ENCODE measurements around the gene TLL2.

TLL2 gene

DNA sequence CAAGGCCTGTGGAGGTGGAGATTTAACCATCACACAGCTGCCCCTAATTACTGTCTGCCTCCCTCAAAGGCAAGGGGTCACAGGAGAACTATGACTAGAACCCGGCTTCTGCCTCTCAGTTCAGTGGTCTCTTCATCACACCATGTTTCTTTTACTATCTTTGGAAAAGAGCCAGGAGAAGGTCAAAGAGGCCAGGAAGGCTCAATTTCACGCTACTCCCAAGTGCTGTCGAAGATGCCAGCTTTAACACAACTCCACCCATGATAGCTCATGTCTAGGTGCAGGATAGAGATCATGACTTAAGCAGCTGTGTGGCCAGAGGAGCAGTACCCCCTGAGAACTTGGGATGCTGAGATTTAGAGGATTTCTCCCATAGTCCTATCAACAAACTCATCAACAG lies 94.4 kb downstream of the TLL2 start:
- DNase-seq = no peak

DNA sequence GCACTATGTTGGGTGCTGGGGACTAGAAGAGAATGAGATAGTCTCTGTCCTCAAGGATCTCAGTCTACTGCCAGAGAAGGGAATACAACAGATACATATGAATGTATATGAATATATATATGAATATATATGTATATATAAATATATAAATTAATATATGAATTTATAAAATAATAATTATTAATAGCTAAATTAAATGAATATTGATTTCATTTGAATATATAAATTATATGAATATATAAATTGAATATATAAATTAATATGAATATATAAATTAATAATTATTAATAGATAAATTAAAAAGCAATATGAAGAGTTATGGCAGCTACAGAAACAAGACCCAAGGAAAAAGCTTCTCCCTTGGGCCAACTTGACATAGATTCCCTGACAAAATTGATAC lies 95.1 kb downstream of the TLL2 start:
- no peak for DNase-seq

DNA sequence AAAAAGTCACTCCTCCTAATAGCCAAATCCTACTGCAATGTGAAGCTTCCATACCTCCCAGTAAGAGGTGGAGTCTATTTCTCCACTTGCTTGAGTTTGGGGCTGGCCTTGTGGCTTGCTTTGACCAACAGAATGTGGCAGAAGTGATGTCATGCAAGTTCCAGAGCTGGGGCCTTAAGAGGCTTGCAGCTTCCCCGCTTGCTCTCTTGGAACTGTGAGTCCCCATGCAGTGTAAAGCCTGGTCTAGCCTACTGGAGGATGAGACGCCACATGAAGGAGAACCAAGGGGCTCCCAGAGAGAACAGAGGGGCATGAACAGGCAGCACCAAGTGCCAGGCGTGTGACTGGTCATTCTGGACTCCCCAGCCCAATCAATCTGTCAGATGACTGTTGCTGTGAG lies 96.3 kb downstream of the TLL2 start:
- no peak for DNase-seq

DNA sequence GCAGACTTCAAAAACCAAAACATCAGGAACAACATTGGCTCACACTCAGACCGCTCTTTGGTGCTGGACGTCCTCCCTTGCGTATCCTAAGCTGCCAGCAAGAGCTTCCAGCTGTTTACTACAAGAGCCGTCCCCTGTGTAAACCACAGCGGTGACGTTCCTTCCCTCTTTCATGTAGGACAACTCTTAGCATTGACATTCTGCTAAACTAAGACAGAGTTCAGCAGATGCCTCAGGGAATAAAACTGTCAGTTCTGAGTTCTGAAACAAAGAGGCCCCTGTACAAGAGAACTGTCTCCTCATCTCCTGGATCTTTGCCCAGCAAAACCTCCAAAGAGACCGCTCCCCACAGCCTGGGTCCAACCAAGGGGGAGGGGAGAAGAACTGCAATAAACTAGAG lies 97.1 kb downstream of the TLL2 start:
- DNase-seq = no peak

DNA sequence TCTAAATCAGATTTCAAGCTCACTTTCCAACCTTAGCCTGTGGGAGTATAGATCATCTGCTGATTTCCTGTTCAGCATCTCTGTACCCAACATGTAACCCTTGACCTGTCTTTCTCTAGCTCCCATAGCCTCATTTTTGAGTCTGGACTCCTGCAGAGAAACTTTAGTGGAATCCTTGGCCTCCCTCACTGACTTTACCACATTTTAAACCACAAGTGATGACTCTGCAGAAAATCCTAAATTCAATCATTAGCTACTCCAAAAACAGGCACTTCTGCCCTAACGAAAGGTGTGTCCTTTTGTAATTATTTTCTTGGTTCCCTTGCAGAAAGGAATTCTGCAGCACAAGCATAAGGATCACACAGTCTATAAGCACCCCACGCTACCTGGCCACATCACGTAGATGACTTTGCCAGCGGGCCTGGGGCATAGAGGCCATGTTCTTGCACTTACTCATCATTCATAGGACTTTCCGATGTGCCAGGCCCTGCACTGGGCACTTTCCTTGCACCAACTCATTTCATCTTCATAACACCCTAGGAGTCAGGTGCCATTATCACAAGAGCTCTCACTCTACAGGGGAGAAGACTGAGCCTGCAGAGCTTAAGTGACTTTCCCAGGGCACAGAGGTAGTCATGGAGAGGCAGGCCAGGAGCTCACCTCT lies 97.7 kb downstream of the TLL2 start:
- DNase-seq = no peak

DNA sequence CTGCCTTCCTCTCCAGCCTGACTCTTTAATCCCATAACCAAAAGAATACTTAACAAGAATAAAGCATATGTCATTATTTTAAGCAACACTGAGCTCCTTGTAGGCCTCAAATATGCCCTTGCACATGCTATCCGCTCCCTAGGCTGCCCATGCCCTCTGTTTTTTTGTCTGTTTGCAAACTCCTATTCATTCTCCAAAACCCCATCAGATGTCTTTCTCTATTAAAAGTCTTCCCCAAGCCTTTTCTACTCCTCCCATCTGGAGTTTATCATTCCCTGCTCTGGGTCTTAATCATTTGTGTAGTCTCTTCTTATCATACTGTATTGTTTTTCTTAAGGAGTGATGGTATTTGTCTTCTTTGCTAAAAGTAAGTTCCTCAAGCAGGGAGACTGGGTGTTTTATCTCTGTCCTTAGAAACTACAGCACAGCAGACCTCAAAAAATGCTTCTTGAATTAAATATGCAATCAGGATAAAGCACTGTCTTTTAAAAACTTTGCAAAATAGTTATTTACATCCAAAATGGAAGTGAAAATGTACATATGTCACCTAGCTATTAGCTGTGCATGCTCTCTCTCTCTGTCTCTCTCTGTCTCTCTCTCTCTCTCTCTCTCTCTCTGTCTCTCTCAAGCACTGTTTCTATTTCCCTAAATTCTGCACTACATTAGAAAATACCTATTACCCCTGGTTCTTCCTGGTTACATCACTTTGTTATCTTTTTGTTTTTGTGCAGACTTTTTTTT lies 98.4 kb downstream of the TLL2 start:
- no peak for DNase-seq

DNA sequence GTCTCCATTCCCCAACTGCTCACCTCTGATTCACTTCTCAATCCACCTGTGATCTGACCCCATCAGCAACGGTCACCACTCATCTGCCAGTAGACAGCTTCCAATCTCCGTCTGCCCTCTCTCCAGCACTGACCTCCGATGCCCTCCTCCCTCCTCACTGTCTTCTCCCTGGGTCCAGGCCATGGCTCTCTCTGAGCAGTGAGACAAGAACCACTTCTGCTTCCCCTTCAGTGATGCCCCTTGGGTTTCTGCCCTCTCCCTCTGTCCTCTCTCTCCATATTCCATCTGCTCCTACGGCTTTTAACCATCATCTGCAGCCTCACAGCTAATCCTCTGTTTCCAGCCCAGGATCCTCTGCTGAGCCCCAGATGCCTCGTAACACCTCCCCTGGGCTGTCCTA lies 99.4 kb downstream of the TLL2 start:
- DNase-seq = no peak

DNA sequence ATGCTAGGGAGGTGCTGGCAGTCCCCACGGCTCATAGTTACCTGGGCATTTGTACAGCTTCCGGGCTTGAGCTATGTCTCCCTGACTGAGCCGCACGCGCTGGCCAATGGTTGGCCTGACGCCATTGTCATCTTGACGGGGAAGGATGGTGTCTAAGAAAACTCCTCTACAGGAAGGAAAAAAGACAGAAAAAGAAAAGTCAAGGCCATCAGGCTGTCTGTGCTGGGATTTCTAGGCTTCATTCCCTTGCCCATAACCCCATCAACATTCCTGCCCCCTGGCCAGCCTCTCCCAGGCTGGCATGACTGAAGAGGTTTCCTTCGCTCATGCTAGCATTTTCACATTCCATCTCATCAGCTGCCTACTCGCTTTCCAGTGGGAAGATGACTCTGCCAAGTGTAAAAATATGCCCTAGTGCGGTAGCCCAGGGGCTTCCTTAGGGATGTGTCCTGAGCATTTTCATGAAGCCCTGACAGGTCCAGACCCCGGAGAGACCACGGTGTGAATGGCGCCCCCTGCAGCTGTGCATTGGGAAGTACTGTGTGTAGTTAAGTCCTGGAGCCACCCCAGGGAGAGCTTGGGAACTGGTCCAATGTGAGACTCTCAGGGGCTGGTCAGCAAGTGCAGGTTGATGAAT lies 100.5 kb downstream of the TLL2 start:
- DNase-seq = no peak

DNA sequence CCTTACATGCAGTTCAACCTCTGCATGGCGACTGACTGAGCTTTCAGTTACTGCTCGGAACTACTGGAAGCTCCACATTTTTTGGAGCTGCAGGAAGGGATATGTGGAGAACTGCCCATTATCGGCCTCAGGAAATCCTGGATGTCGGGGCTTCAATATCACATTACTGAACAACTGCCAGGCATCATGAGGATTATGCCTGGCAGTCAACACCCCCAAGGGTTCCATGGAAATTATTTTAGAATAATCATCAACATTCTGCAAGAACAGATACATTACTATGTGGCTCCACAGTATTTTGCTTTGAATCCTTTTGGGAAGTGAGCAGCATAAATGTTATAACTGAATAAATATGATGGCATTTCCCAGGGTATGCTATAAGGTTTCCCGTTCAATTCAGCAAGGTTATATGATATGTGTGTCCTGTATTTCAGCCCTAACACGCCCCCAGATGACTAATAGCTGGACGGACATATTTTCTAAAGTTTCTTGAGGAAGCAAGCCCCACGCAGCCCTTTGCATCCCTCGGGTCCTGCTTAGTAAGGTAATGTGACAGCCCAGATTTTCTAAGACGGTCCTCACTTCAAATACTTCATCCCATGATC lies 101.9 kb downstream of the TLL2 start:
- DNase-seq = no peak

DNA sequence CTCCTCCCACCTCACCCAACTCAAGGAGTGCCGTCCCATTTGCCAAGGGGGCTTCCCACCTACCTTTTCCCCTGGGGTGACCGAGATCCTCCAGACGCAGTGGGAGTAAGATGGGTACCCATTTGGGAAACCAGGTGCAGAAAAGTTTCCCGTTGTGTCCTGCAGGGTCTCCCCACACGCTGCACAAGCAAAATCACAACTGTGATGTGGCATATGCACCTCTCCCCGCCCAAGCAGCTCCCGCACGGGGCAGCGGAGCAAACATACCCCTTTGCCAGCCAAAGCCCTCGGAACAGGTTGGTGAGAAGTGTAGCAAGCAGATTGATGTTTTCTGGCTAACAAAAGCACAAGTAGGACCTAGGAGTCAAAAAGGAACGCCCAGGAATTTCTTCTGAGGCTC lies 103.4 kb downstream of the TLL2 start:
- no peak for DNase-seq

DNA sequence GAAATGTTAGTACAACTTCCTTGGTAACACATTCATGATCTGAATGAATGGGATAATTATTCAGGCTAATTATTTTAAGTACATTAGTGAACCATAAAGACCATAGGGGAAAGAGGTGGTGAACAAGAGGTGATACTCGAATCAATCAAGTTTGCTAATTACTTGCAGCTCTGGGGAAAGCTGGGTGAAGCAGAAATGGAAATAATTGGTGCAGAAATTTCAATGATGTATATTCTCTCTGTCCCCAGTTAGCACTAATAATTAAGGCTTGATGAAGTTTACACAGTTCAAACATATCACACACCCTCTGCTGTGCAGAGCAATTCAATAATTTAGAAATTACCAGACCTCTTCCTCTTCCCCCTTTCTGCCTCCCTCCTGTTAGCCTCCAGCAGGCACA lies 105.5 kb downstream of the TLL2 start:
- DNase-seq = no peak

DNA sequence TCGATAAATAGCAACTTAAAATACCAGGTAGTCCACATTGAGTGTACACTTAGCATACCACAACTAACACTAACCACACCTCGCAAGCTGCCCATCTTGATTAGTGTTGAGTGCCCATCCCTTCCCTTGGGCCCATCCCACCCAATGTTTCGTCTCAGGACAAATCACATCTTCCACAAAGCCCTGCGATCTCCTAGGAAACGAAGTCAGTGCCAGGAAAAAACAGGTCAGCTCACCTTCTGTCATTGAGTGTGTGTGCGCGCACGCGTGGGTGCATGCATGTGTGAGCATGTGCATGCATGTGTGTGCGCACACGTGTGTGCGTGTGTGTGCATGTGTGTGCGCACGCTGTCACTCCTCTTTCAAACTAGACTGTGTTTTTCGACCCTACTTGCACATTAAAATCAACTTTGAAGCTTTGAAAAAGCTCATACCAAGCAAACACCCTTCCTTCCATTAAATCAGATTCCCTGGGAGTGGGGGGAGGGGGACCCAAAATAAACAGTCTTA lies 106.1 kb downstream of the TLL2 start:
- no peak for DNase-seq

DNA sequence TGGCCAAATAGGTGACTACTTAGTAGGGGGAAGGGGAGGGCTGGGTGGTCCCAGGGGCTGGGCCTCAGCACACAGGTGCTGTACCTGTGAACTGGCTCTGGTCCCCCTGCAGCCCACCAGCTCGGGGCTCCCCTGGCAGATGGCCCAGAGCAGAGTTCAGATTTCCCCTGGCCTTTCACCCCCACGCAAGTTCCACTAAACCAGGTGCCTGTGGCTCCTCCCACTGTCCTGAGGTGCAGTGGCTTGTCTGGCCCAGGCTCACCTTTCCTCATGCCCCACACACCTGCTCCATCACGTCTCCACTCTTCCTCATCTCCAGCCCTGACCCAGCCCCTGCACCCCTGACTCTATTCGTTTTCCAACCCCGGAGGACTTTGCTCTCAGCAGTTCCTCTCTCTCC lies 107.6 kb downstream of the TLL2 start:
- DNase-seq = no peak

DNA sequence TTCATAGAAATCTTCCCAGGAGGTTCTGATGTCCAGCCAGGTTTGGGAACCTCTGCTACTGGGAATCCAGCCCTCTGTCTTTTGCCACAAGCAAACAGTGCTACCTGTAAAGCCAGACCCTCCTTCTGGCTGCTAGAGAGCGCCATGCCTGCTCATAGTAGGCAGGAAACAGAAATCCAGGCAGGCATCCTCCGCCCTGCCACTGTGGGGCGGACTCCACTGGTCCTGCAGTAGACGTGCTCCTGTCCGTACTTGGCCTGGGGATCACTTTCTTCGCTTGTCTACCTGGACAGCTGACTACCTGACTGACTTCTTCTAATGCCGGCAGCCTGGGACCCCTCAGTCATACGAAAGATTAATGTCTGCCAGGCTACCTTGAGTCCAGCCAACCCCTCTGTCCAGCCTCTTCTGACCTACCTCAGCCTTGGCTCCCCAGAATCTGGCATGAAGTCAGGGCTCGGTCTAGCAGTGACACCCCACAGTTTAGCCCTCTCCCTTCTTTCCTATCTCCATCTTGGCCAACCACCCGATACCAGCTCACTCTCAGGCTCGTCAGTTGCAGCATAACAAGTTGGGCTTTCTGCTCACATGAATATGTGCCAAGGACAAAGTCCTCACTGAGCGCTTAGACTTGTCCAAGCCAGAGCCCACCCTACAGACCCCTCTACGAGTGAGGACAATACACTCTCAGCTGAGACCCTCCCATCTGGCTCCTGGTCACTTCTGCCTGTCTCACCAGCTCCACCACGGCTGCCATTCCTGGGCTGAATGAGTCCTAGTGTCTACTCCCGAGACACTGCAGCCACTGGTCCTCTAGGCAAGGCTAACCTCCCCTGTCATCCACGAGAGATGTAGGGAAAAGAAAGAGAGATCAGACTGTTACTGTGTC lies 111.1 kb downstream of the TLL2 start:
- no peak for DNase-seq

DNA sequence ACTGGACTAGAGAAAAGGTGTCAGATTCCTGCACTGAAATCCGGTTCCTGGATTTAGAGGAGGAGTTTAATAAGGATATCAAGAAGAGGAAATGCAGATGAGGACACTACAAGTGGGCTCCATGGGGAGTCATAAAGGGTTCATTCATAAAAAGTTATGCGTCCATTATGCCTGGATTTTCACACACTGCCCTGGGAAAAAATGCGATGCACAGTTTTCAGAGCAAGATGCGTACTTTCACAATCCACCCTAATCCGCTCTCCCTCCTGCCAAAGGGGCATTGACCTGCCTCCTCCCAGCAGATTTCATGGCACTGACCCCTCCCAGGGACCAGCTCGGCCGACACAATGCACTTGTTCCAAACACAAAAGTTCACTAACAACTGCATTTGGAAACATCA lies 112.7 kb downstream of the TLL2 start:
- DNase-seq = no peak

DNA sequence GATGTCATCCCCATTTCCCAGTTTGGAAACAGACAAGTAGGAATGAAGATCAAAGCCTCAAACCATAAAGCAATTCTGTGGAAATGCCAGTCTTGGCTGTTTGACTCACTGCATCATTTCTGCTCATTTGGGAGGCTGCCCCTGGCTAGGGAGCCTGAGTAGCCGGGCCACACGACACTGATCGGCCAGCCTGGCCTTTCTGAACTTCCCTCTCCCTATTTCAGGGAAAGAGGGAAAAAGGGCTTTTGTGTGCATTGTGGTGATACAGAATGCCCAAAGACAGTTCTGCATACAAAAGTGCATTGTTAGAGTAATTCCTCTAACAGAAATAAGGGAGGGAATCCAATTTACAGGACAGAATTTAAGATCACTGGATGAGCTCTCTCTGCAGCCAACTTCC lies 113.3 kb downstream of the TLL2 start:
- no peak for DNase-seq

DNA sequence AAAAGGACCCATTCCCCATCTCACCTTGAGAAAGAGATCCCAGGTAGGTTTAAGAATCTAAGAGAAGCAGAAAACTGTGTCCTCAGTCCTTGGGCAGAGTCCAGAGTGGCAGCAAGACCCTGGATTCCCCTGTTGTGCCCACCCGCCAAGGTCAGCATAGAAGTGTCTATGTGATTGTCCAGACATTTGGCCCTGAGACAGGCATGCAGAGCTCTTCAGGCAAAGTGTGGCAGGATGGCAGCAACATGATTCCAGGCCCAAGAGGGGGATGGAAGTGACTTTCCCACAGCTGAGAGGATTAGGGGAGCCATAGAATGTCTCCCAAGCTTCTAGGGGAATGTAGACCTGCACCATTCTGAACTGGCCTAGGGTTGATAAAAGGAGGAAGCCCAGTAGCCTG lies 115.8 kb downstream of the TLL2 start:
- DNase-seq = no peak

DNA sequence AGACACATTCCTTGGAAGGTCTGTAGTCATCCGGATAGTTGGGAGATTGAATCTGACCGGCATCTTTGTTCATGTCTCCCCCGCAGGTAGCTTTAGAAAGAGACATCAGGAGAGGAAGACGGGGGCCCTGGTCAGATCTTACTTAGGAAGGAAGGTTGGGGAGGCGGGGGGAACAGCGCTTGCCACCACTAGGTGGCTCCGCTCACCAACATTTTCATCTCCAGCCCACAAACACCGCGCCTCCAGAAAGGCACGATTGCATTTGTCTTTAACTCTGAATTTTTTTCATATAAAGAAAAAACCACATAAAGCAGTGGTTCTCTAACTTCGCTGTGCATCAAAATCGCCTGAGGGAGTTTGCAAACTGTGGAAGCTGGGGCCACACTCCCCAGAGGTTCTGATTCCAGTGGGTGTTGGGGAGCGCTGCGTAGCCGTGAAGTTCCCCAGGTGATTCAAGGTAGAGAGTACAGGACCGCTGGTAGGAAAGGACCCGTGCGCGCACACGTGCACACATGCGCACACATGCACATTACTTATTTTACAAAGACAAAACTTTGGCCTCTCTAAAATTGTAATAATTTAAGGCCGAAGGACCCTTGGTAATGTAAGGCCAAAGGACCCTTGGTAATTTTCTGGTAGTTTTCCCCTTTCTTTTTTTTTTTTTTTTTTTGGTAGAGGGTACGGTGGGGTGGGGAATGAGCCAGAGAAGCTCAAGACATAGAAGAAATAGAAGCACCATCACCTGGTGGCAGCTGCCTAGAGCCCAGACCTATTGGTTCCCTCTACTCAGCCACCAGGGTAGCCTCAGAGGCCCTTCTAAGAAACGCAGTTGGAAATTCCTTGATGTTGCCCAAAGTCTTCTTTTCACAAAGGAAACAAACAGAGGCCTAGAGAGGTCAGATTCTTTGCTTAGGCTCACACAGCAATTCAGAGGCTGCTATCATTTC lies 117.5 kb downstream of the TLL2 start:
- DNase-seq = peak; percentile 19

DNA sequence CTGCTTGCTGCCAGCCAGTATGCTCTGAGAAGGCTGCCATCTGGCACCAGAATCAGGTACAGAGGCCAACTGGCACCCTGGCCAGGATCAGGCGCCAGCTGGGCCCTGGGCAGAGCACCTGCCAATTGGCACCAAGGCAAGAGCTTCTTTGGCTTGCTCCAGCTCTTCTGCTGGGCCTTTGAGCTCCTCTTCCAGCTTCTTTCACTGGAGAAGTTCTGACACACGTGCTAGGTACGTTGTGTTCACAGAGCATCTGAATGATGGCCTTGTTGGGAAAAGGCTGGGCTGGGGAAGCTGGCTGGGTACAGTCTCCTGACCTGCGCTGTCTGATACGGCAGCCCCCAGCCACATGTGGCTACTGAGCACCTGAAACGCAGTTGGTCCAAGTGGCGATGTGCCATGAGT lies 123.3 kb downstream of the TLL2 start:
- peak; percentile 68 for DNase-seq

DNA sequence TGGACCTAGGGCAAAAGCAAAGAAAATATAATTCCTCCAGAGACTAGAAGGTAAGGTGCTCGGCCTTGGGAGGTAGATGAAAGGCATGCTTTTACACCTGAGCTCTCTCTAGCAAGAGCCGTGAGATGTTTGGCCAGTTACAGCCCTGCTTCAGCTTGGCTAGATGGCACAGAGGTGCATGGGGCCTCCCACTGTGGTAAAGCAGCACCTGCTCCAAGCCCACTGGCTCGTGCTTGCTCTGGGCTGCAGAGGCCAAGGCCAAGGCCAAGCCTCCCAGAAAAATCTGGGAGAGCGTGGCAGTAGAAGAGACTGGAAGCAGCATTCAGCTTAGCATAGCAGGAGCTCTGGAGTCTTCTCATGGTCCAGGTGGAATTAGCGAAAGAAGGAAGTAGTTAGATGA lies 123.9 kb downstream of the TLL2 start:
- DNase-seq = no peak

DNA sequence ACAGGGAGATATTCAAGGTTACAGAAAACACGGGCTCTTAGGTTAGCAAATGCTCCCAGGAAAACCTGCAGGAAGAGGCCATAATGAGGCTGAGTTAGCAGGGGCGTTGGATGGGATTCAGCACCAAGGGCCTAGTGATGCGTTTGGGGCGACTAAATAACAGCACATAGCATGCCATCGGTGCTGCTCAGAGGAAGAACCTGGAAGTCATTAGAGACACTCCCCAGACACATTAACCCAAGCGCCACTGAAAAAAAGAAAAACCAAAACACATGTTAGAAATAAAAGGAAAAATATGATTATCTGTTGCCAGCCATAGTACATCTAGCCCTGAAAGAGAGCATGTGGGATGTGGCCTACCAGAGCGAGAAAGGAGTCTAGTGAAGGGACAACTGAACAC lies 126.1 kb downstream of the TLL2 start:
- no peak for DNase-seq

DNA sequence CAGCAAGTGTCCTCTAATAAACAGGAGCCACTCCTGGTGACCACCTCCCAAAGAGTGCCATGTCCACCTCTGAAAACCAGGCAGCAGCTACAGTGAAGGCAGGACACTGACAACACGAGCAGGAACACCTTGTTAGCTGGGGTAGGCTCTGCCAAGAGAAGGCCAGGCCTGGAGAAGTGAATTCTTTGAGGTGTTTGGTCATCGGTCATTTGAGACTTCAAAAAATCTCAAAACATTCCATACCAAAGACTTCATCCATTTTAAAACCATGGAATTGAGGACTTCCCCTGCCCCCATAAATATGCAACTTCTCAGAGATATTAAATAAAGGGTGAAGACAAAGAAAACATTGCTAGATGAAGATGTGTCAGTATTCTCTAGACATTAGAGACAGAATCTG lies 126.6 kb downstream of the TLL2 start:
- no peak for DNase-seq
